BLaER1 (cell line): Measurements from ENCODE around the gene ALDH7A1.

Experiments
- H3K27ac ChIP-seq: shearing (Covaris generic); formaldehyde crosslinking; 2 replicates; pipeline ENCODE4 v1.8.1; 2022
- H3K27me3 ChIP-seq: shearing (Covaris generic); formaldehyde crosslinking; 2 replicates; pipeline ENCODE4 v1.8.1; 2022
- H3K36me3 ChIP-seq: shearing (Covaris generic); formaldehyde crosslinking; 2 replicates; pipeline ENCODE4 v1.8.1; 2022
- H3K4me1 ChIP-seq: shearing (Covaris generic); formaldehyde crosslinking; 2 replicates; pipeline ENCODE4 v1.8.1; 2022
- H3K4me2 ChIP-seq: shearing (Covaris generic); formaldehyde crosslinking; 2 replicates; pipeline ENCODE4 v1.8.1; 2022
- H3K4me3 ChIP-seq: shearing (Covaris generic); formaldehyde crosslinking; 2 replicates; pipeline ENCODE4 v1.8.1; 2022
- H3K9ac ChIP-seq: shearing (Covaris generic); formaldehyde crosslinking; 2 replicates; pipeline ENCODE4 v1.8.1; 2022
- H3K9me3 ChIP-seq: shearing (Covaris generic); formaldehyde crosslinking; 2 replicates; pipeline ENCODE4 v1.8.1; 2022
- H4K20me1 ChIP-seq: shearing (Covaris generic); formaldehyde crosslinking; 2 replicates; pipeline ENCODE4 v1.8.1; 2022
- Cebpa-rat ChIP-seq: shearing (Covaris generic); IDR thresholded peaks from 2 replicates; pipeline ENCODE4 v1.8.1; 2022

Gene ALDH7A1

DNA sequence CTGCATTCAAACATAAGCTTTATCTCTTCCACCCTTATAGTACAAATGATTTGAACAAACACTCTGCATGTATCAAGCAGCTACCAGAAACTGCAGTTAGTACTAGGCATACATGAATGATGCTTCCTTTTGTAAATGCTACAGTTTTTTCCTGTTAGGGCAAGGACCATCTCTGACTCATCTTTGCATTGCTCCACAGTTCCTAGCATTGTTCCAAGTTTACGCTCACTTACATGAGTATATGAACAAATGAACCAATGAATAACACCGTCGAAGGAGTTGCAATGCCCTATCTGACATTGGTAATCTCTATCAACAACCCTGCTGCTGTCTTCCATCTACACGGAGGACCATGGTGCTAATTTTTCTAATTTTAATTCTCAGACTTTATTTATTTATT is 2.1 kb upstream of the ALDH7A1 start:
- peaks cover 15% of the 10 kb centered on the region for H3K9me3 ChIP-seq
- no peak overlapping the region for H3K9ac ChIP-seq
- no peak overlapping the region for H3K27ac ChIP-seq
- H3K4me2 ChIP-seq, result no peak overlapping the region
- peaks cover 7% of the 10 kb centered on the region for H4K20me1 ChIP-seq
- H3K36me3 ChIP-seq, result no peaks in the 10 kb centered on the region
- no peak for TF ChIP-seq Cebpa-rat
- H3K4me1 ChIP-seq, result peaks cover 23% of the 10 kb centered on the region
- peaks cover 30% of the 10 kb centered on the region for H3K27me3 ChIP-seq
- no peak overlapping the region for H3K4me3 ChIP-seq

DNA sequence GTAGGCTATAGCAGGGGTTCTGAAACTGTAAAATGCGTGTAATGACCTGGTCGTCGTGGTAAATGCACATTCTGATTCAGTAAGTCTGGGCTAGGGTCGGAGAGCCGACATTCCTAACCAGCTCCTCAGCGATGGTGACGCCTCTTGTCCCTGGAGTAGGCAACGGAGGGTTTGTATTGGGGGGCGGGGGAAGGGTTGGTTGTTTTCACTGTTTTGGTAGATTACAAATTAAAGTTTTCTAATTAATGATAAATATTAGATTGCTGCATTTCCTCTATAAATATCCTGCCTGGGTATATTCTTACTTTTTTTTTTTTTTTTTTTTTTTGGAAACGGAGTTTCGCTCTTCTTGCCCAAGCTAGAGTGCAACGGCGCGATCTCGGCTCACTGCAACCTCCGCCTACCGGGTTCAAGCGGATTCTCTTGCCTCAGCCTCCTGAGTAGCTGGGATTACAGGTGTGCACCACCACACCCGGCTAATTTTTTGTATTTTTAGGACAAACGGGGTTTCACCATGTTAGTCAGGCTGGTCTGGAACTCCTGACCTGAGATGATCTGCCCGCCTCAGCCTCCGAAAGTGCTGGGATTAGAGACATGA is 566 bp upstream of the ALDH7A1 start:
- TF ChIP-seq Cebpa-rat, result no peak
- Histone ChIP-seq H3K4me2 (peak overlapping the region; percentile 78), H3K4me3 (peak overlapping the region; percentile 72), H3K27ac (no peak overlapping the region), H3K9ac (peak overlapping the region; percentile 73; the same call in 1 of the 2 replicates), H3K4me1 (peaks cover 16% of the 10 kb centered on the region), H3K36me3 (peaks cover 7% of the 10 kb centered on the region), H3K27me3 (peaks cover 30% of the 10 kb centered on the region), H4K20me1 (no peaks in the 10 kb centered on the region), H3K9me3 (peaks cover 18% of the 10 kb centered on the region)

DNA sequence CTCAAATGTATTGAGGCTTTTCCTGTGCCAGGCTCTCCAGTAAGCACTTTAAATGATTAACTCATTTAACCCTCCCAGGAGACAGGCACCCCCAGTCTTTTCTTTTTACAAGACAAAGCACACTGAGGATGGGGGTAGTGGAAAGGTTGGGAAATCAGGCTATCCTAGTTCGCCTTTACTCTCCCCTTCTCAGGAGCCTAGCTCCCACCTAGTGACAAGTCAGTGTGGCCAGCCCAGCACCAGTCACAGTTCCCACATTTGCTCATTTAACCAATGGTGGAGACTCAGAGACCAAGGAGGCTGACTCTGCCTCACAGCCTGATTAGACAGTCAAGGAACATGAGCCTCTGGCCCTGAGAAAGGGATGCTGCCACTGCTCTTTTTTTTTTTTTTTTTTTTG is 3.5 kb downstream of the ALDH7A1 start:
- no peaks in the 10 kb centered on the region for H4K20me1 ChIP-seq
- no peak overlapping the region for H3K9ac ChIP-seq
- no peak for TF ChIP-seq Cebpa-rat
- H3K27ac ChIP-seq, result no peak overlapping the region
- H3K36me3 ChIP-seq, result peaks cover 21% of the 10 kb centered on the region
- peaks cover 32% of the 10 kb centered on the region for H3K9me3 ChIP-seq
- H3K4me3 ChIP-seq, result no peak overlapping the region
- H3K4me2 ChIP-seq, result no peak overlapping the region
- peaks cover 16% of the 10 kb centered on the region for H3K4me1 ChIP-seq
- H3K27me3 ChIP-seq, result peaks cover 30% of the 10 kb centered on the region

DNA sequence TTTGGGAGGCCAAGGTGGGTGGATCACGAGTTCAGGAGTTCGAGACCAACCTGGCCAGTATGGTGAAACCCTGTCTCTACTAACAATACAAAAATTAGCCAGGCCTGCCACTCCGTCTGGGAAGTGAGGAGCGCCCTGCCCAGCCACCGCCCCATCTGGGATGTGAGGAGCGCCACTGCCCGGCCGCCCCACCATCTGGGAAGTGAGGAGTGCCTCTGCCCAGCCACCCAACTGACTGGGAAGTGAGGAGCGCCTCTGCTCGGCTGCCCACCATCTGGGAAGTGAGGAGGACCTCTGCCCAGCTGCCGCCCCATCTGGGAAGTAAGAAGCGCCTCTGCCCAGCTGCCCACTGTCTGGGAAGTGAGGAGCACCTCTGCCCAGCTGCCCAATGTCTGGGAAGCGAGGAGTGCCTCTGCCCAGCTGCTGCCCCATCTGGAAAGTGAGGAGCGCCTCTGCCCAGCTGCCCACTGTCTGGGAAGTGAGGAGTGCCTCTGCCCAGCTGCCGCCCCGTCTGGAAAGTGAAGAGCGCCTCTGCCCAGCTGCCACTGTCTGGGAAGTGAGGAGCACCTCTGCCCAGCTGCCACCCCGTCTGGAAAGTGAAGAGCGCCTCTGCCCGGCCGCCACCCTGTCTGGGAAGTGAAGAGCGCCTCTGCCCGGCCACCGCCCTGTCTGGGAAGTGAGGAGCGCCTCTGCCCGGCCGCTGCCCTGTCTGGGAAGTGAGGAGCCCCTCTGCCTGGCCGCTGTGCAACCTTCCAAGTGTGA is 5.3 kb downstream of the ALDH7A1 start:
- Histone ChIP-seq H4K20me1 (no peaks in the 10 kb centered on the region), H3K27ac (no peak overlapping the region), H3K9me3 (peaks cover 22% of the 10 kb centered on the region), H3K4me1 (peaks cover 16% of the 10 kb centered on the region), H3K4me2 (no peak overlapping the region), H3K27me3 (peaks cover 14% of the 10 kb centered on the region), H3K4me3 (no peak overlapping the region), H3K36me3 (peaks cover 26% of the 10 kb centered on the region), H3K9ac (no peak overlapping the region)
- TF ChIP-seq Cebpa-rat, result no peak

DNA sequence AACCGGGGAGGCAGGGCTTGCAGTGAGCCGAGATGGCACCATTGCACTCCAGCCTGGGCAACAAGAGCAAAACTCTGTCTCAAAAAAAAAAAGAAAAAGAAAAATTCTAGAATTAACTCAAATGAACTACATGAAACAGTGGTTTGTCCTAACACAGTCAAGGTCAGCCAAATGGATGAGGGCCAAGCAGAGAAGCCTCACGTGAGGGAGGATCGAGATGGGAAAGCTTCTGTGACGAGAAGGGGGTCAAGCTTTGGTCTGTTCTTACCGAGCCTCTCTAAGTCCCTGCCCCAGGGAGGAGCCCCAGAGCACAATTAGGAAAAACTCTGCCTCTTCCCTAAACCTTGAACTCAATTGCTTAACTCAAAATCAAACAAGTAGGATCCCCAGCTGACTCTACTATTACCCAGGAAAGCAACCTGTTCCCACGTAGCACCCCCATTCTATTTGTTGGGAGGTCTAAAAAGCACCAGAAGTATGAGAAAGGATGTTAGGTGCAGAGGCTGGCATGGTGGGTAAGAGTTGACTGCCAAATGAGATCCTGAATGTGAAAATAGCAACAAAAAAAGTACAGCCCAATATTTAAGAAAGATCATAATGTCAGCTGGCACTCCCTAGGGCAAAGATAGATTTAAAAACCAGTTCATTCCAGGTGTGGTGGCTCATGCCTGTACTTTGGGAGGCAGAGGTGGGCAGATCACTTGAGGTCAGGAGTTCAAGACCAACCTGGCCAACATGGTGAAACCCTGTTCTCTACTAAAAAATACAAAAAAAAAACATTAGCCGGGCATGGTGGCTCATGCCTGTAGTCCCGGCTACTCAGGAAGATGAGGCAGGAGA is 7.2 kb downstream of the ALDH7A1 start:
- H3K4me2 ChIP-seq, result no peak overlapping the region
- no peak for TF ChIP-seq Cebpa-rat
- no peak overlapping the region for H3K27ac ChIP-seq
- no peaks in the 10 kb centered on the region for H3K27me3 ChIP-seq
- no peak overlapping the region for H3K4me3 ChIP-seq
- peaks cover 21% of the 10 kb centered on the region for H3K9me3 ChIP-seq
- peaks cover under 1% of the 10 kb centered on the region; the same call in 1 of the 2 replicates for H3K4me1 ChIP-seq
- H4K20me1 ChIP-seq, result no peaks in the 10 kb centered on the region
- H3K36me3 ChIP-seq, result peaks cover 29% of the 10 kb centered on the region
- H3K9ac ChIP-seq, result no peak overlapping the region

DNA sequence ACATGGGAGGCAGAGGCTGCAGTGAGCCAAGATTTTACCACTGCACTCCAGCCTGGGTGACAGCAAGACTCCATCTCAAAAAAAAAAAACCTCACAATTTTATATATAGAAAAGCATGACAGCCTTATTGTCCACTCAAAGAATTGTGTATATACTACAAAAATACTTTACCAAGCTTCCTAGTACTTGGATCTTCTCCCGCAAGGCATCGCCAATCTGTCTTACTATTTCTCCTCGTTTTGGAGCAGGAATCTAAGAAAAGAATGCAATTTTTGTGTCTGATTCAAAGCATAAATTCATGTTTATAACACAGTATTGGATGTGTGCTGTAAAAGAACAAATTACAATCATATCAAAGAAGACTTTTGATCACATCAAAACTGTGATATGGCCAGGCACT is 11.3 kb downstream of the ALDH7A1 start:
- Histone ChIP-seq H3K4me3 (no peak overlapping the region), H3K36me3 (peaks cover 23% of the 10 kb centered on the region), H3K9me3 (0 out of 2 replicates have a peak, but pooled peaks cover under 1% of the 10 kb centered on the region), H3K4me1 (no peaks in the 10 kb centered on the region), H3K9ac (no peak overlapping the region), H3K27me3 (no peaks in the 10 kb centered on the region), H4K20me1 (no peaks in the 10 kb centered on the region), H3K27ac (no peak overlapping the region), H3K4me2 (no peak overlapping the region)
- TF ChIP-seq Cebpa-rat, result no peak

DNA sequence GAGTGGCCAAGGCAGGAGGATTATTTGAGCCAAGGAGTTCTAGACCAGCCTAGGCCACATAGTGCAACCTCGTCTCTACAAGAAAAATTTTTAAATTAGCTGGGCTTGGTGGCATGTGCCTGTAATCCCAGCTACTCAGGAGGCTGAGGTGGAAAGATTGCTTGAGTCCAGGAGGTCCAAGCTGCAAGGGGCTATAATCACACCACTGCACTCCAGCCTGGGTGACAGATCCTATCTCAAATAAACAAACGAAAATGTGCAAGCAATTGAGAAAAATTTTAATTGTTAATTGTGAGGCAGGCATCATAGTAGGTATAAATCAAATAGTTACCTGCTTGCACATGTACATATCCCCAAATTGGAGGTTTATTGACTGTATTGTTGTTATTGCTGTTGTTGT is 15.3 kb downstream of the ALDH7A1 start:
- Histone ChIP-seq H3K4me2 (no peak overlapping the region), H3K9ac (no peak overlapping the region), H3K4me1 (no peaks in the 10 kb centered on the region), H4K20me1 (no peaks in the 10 kb centered on the region), H3K9me3 (no peaks in the 10 kb centered on the region), H3K36me3 (peaks cover 25% of the 10 kb centered on the region), H3K27me3 (no peaks in the 10 kb centered on the region), H3K27ac (no peak overlapping the region), H3K4me3 (no peak overlapping the region)
- TF ChIP-seq Cebpa-rat, result no peak

DNA sequence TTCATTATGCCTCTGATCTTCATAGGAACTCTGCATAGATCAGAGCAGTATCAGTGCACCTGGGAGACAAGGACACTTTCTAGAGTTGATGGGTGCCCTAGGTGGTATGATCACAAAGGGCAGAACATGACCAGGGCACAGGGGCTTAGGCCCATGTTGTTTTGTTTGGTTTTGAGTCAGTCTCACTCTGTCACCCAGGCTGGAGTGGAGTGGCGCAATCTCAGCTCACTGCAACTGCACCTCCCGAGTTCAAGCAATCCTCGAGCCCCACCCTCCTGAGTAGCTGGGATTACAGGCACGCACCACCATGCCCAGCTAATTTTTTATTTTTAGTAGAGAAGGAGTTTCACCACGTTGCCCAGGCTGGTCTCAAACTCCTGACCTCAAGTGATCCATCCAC is 17.6 kb downstream of the ALDH7A1 start:
- Histone ChIP-seq H3K27me3 (no peaks in the 10 kb centered on the region), H3K9ac (no peak overlapping the region), H3K4me3 (no peak overlapping the region), H3K9me3 (no peaks in the 10 kb centered on the region), H4K20me1 (no peaks in the 10 kb centered on the region), H3K4me2 (no peak overlapping the region), H3K36me3 (peaks cover 26% of the 10 kb centered on the region), H3K4me1 (no peaks in the 10 kb centered on the region), H3K27ac (no peak overlapping the region)
- no peak for TF ChIP-seq Cebpa-rat

DNA sequence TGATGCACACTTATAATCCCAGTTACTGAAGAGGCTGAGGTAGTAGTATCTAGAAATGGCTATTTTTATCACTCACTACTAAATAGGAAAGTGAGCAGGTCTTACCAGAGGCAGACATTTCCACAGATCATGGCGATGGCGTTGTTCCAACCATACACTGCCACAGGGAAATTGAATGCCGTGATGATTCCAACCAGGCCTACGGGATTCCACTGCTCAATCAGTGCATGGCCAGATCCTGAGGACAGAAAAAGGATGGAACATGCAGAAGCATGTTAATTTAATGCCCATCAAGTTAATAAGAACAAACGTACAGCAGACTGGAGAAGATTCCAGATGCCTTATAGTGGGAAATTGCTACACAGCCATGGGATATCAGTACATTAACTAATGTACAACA is 18.0 kb downstream of the ALDH7A1 start:
- no peaks in the 10 kb centered on the region for H3K27me3 ChIP-seq
- H3K36me3 ChIP-seq, result peaks cover 26% of the 10 kb centered on the region
- no peak overlapping the region for H3K4me3 ChIP-seq
- H3K27ac ChIP-seq, result no peak overlapping the region
- no peaks in the 10 kb centered on the region for H3K9me3 ChIP-seq
- no peaks in the 10 kb centered on the region for H3K4me1 ChIP-seq
- no peak for TF ChIP-seq Cebpa-rat
- H3K9ac ChIP-seq, result no peak overlapping the region
- no peaks in the 10 kb centered on the region for H4K20me1 ChIP-seq
- no peak overlapping the region for H3K4me2 ChIP-seq

DNA sequence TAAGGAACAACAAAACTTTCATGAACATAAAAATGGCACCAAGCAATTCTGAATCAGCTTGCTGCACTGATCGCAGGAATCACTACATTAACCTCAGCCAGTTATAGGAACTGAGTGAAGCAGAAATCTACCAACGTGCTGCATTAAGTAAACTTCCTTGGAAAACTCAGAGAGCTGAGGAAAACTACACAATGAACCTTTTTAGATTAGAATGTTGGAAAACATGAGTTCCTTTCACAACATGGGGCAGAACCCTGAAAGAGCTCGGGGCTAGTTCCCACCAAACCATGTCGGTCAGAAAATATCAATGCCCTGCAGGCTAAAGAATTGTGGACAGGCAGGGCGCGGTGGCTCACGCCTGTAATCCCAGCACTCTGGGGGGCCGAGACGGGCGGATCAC is 19.4 kb downstream of the ALDH7A1 start:
- H3K4me2 ChIP-seq, result no peak overlapping the region
- TF ChIP-seq Cebpa-rat, result no peak
- H3K36me3 ChIP-seq, result peaks cover 12% of the 10 kb centered on the region; the same call in 1 of the 2 replicates
- no peak overlapping the region for H3K27ac ChIP-seq
- H3K4me1 ChIP-seq, result no peaks in the 10 kb centered on the region
- no peak overlapping the region for H3K9ac ChIP-seq
- no peaks in the 10 kb centered on the region for H3K27me3 ChIP-seq
- no peak overlapping the region for H3K4me3 ChIP-seq
- H4K20me1 ChIP-seq, result no peaks in the 10 kb centered on the region
- no peaks in the 10 kb centered on the region for H3K9me3 ChIP-seq
